AG04450 (cell line): Measurements from ENCODE around the gene FAR1. TPM values are rescaled to one million over a fixed set of nuclear protein-coding genes. Genes with fewer than 3 reads are reported as not detected.

Experiments used
- CTCF ChIA-PET: fragments of 300-600, 350-600 bp; formaldehyde crosslinking; extraction: SDS; loops from one replicate; lab custom pipeline; 2022; ENCODE audit warnings: antibody characterized with exemption, inconsistent platforms; lab: Charles Lee
- POLR2A ChIA-PET: fragments of 350-600 bp; formaldehyde crosslinking; extraction: SDS; loops from one replicate; lab custom pipeline; 2021; ENCODE audit warnings: antibody characterized with exemption, inconsistent platforms; lab: Yijun Ruan, JAX
- DNase-seq: peaks from one replicate; pipeline ENCODE4 v3.0.0-alpha.2; 2011; ENCODE audit warnings: low read depth, low spot score
- H3K27ac ChIP-seq: one replicate; pipeline ENCODE4 v1.5.1; 2012; ENCODE audit warnings: low read depth, low read length, control low read depth
- H3K27me3 ChIP-seq: one replicate; pipeline ENCODE4 v1.6.0; 2012; ENCODE audit warnings: low read length; ENCODE audit not compliant: control insufficient read depth, insufficient read depth
- H3K4me3 ChIP-seq: 2 replicates; pipeline ENCODE4 v1.5.1; 2011; ENCODE audit warnings: mild to moderate bottlenecking, low read depth, low read length, control low read depth
- H3K9me3 ChIP-seq: 2 replicates; pipeline ENCODE4 v1.5.1; 2012; ENCODE audit warnings: low read length; ENCODE audit not compliant: control insufficient read depth, insufficient read depth
- CTCF ChIP-seq: IDR thresholded peaks from 2 replicates; pipeline ENCODE4 v1.5.1; 2011; ENCODE audit warnings: low read depth, low read length, control low read depth, inconsistent platforms
- polyA plus RNA-seq: library from polyadenylated mRNA; depleted of rRNA; stranded (reverse); fragments of >200 nt; gene quantifications from 2 replicates; pipeline ENCODE4 v1.2.3, GENCODE V29; 2011

Gene FAR1
- polyA plus RNA-seq, 1 experiment = 71.7 TPM

- no peaks in the 10 kb centered on the region for H3K27me3 ChIP-seq
- POLR2A ChIA-PET = no interaction called here
- no peaks in the 10 kb centered on the region for H3K9me3 ChIP-seq
- no peak overlapping the region for H3K27ac ChIP-seq
- DNase-seq = no peak
- CTCF ChIA-PET = interaction anchor here (0.7 to 1.6 kb wide), 3 partner anchors 9 to 78 kb away, joined by 3 to 5 read pairs (median 4); no protein-coding TSS in a partner anchor
- TF ChIP-seq CTCF = no peak
- no peak overlapping the region for H3K4me3 ChIP-seq
Measured at GRCh38 chr11:13694115-13694514, 25.6 kb downstream of the FAR1 start.

DNA sequence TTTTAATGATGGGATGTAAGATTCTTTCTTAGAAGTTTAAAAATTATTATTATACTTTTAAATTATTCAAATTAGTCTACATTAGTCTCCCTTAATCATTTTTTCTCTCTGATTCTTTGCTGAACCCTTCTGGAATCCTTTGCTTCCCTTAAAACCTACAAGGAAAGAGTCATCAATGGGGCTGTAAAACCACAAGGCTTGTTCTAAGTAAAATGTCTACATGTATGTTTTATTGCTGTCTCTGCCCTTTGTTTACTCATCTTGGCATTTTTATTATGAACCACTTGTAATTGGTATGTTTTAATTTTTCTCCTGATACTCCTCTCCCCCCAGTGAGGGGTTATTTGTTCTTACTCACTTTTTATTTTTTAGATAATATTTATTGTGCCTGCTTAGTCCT lies 27.4 kb downstream of the FAR1 start:
- Histone ChIP-seq H3K9me3 (no peaks in the 10 kb centered on the region), H3K4me3 (no peak overlapping the region), H3K27ac (no peak overlapping the region), H3K27me3 (no peaks in the 10 kb centered on the region)
- ChIA-PET CTCF (interaction anchor here (1.0 kb wide), 1 partner anchor 20 kb away, joined by 3 read pairs; no protein-coding TSS in a partner anchor), POLR2A (no interaction called here)
- no peak for TF ChIP-seq CTCF
- DNase-seq = no peak

GRCh38 chr11:13697710-13698109 lies 29.2 kb downstream of the FAR1 start:
- Histone ChIP-seq H3K27me3 (no peaks in the 10 kb centered on the region), H3K9me3 (no peaks in the 10 kb centered on the region), H3K27ac (no peak overlapping the region), H3K4me3 (no peak overlapping the region)
- no peak for TF ChIP-seq CTCF
- CTCF ChIA-PET = no interaction called here
- POLR2A ChIA-PET = no interaction called here
- DNase-seq = no peak

GRCh38 chr11:13698132-13698531 lies 29.7 kb downstream of the FAR1 start:
- Histone ChIP-seq H3K27me3 (no peaks in the 10 kb centered on the region), H3K4me3 (no peak overlapping the region), H3K9me3 (no peaks in the 10 kb centered on the region), H3K27ac (no peak overlapping the region)
- no peak for TF ChIP-seq CTCF
- CTCF ChIA-PET = interaction anchor here (0.8 kb wide), 1 partner anchor 13 kb away, joined by 3 read pairs; no protein-coding TSS in a partner anchor
- DNase-seq = no peak
- POLR2A ChIA-PET = no interaction called here

DNA sequence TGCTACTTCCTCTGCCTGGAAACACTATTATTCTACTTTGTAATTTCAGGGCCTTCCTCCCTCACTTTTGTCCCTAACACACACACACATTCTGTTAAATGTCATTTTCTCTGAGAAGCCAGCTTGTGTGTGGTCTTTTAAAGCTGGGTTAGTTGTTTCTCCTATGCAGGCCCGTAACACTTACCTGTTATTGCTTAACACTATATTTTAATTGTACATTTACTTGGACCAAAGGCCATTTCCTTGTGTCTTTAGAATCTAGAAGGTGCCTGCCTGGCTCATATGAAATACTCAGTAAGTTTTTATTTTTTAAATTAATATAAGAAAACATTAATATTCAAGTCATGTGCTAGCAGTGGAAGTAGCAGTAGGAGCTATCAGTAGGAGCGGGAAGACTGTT lies 30.6 kb downstream of the FAR1 start:
- ChIA-PET CTCF (interaction anchor here (0.8 kb wide), 1 partner anchor 12 kb away, joined by 3 read pairs; no protein-coding TSS in a partner anchor), POLR2A (no interaction called here)
- DNase-seq = no peak
- TF ChIP-seq CTCF = no peak
- Histone ChIP-seq H3K27me3 (no peaks in the 10 kb centered on the region), H3K27ac (no peak overlapping the region), H3K4me3 (no peak overlapping the region), H3K9me3 (no peaks in the 10 kb centered on the region)
